HG03108 (cell line): Measurements from ENCODE around the gene PLEKHG3.
"Not testable (repeated sequence)": the region's sequence is repeated elsewhere in the genome, so short reads cannot be mapped to it uniquely, and the experiment has no call there.

Experiments used
- ATAC-seq: cut with Tn5 transposase; IDR thresholded peaks from one replicate; pipeline ENCODE4 v1.9.1; 2021; ENCODE audit warnings: moderate library complexity; ENCODE audit not compliant: unreplicated experiment

Gene PLEKHG3

GRCh38 chr14:64704143-64704742, at the start of gene PLEKHG3:
TSS of gene PLEKHG3 (plus strand) at chr14:64704424. CDS start at chr14:64727632, 23,208 bp downstream.
- no peak for ATAC-seq

- ATAC-seq = no peak
Measured at GRCh38 chr14:64654901-64655300, 49.3 kb upstream of the PLEKHG3 start.

GRCh38 chr14:64656986-64657385, 47.2 kb upstream of the PLEKHG3 start:
- no peak for ATAC-seq

- ATAC-seq = no peak
Measured at GRCh38 chr14:64658201-64658600, 46.0 kb upstream of the PLEKHG3 start.

GRCh38 chr14:64658700-64659264, 45.4 kb upstream of the PLEKHG3 start:
- not testable (repeated sequence) for ATAC-seq

- ATAC-seq = no peak
Measured at GRCh38 chr14:64659366-64659765, 44.9 kb upstream of the PLEKHG3 start.

- no peak for ATAC-seq
Measured at GRCh38 chr14:64663174-64663573, 41.0 kb upstream of the PLEKHG3 start.

GRCh38 chr14:64671591-64671990, 32.6 kb upstream of the PLEKHG3 start:
- ATAC-seq = no peak

GRCh38 chr14:64673316-64673715, 30.9 kb upstream of the PLEKHG3 start:
- no peak for ATAC-seq

- no peak for ATAC-seq
Measured at GRCh38 chr14:64673748-64674147, 30.5 kb upstream of the PLEKHG3 start.

- ATAC-seq = no peak
Measured at GRCh38 chr14:64674829-64675228, 29.4 kb upstream of the PLEKHG3 start.

- no peak for ATAC-seq
Measured at GRCh38 chr14:64675312-64675711, 28.9 kb upstream of the PLEKHG3 start.

- ATAC-seq = no peak
Measured at GRCh38 chr14:64676410-64677008, 27.7 kb upstream of the PLEKHG3 start.

- ATAC-seq = no peak
Measured at GRCh38 chr14:64680013-64680713, 24.1 kb upstream of the PLEKHG3 start.

GRCh38 chr14:64680714-64681065, 23.5 kb upstream of the PLEKHG3 start:
- no peak for ATAC-seq

GRCh38 chr14:64681796-64682710, 22.2 kb upstream of the PLEKHG3 start:
- ATAC-seq = no peak

GRCh38 chr14:64682843-64683242, 21.4 kb upstream of the PLEKHG3 start:
- ATAC-seq = no peak

- no peak for ATAC-seq
Measured at GRCh38 chr14:64683264-64683663, 21.0 kb upstream of the PLEKHG3 start.

GRCh38 chr14:64684091-64684490, 20.1 kb upstream of the PLEKHG3 start:
- ATAC-seq = no peak

- no peak for ATAC-seq
Measured at GRCh38 chr14:64685371-64686281, 18.6 kb upstream of the PLEKHG3 start.
